GM21390 (cell line): Measurements from ENCODE around the gene XPO5.
"Not testable (repeated sequence)": the region's sequence is repeated elsewhere in the genome, so short reads cannot be mapped to it uniquely, and the experiment has no call there.

ENCODE experiments used
- ATAC-seq: cut with Tn5 transposase; IDR thresholded peaks from one replicate; pipeline ENCODE4 v1.9.1; 2021; ENCODE audit not compliant: unreplicated experiment

XPO5 gene

GRCh38 chr6:43575772-43576551 is at the start of gene XPO5, which contains the start of gene POLH:
Gene XPO5, minus strand, starts transcription at chr6:43576038. Its CDS starts 174 bp downstream, at chr6:43575864.
Gene POLH, plus strand, starts transcription at chr6:43576185. Its CDS starts 6,135 bp downstream, at chr6:43582320.
- ATAC-seq, result peak; percentile 83

- no peak for ATAC-seq
Measured at GRCh38 chr6:43625393-43625992, 49.7 kb upstream of the XPO5 start.

- ATAC-seq, result no peak
Measured at GRCh38 chr6:43624786-43625288, 49.0 kb upstream of the XPO5 start.

- ATAC-seq, result no peak
Measured at GRCh38 chr6:43623880-43624785, 48.3 kb upstream of the XPO5 start.

- no peak for ATAC-seq
Measured at GRCh38 chr6:43622541-43622940, 46.7 kb upstream of the XPO5 start.

- ATAC-seq, result no peak
Measured at GRCh38 chr6:43621836-43622180, 46.0 kb upstream of the XPO5 start.

GRCh38 chr6:43621078-43621835 is 45.4 kb upstream of the XPO5 start:
- ATAC-seq, result no peak

- no peak for ATAC-seq
Measured at GRCh38 chr6:43616725-43617472, 41.1 kb upstream of the XPO5 start.

- ATAC-seq, result no peak
Measured at GRCh38 chr6:43614396-43614730, 38.5 kb upstream of the XPO5 start.

GRCh38 chr6:43613721-43614395 is 38.0 kb upstream of the XPO5 start:
- no peak for ATAC-seq

GRCh38 chr6:43610431-43610830 is 34.6 kb upstream of the XPO5 start:
- ATAC-seq, result no peak

GRCh38 chr6:43609402-43609801 is 33.6 kb upstream of the XPO5 start:
- no peak for ATAC-seq

- ATAC-seq, result no peak
Measured at GRCh38 chr6:43608807-43609206, 33.0 kb upstream of the XPO5 start.

- no peak for ATAC-seq
Measured at GRCh38 chr6:43608310-43608763, 32.5 kb upstream of the XPO5 start.

GRCh38 chr6:43606019-43606418 is 30.2 kb upstream of the XPO5 start:
- ATAC-seq, result no peak

- no peak for ATAC-seq
Measured at GRCh38 chr6:43604174-43604573, 28.3 kb upstream of the XPO5 start.

- no peak for ATAC-seq
Measured at GRCh38 chr6:43600595-43600994, 24.8 kb upstream of the XPO5 start.

GRCh38 chr6:43593938-43594337 is 18.1 kb upstream of the XPO5 start:
- ATAC-seq, result no peak

GRCh38 chr6:43589564-43589963 is 13.7 kb upstream of the XPO5 start:
- ATAC-seq, result not testable (repeated sequence)
